CD1c-positive myeloid dendritic cell (primary cell): Measurements from ENCODE around the gene DPYD.
A peak's percentile ranks its signal among the peaks of the same experiment; 100 is the strongest.

ENCODE experiments used
- DNase-seq: peaks from one replicate; pipeline ENCODE4 v3.0.0-alpha.2; 2016; ENCODE audit errors: extremely low spot score

The DPYD gene

DNA sequence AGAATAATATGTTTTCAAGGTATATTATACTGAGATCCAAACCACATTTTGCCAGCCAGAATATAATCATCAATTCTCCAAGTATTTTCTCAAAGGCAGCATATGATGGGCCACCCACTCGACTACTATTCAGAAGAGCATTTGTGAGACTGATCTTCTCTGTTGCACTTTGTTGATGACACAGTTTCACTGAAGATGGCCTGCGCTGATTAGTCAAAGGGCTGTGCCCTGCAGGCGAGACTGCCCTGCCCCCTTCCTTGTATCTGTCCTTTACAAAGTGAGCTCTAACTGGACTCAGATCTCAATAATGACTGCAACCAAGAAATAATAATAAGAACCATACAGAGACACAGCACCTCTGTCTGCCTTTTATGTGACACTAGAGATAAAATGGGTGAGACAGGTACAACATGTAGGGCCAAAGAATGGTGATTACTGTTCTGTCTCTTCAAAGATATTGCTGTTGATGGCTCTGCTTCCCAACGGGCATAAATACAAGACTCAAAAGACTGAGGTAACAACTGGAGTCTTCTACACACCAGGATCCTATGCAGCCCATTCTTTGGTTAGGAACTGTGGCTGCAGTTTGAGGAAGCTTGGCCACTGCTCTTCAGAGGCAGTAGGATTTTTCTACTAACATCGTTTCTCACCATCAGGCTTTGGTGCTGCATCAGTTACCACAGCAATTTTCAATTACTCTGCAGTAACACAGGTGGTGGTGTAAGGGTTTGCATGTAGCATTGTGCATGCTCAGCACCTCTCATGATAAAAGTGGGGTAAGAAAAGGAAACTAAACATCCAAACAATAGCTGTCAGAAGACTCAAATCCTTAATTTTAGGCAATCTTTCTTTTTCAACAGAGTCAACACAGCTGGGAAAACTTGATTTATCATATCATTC lies 718.1 kb downstream of the DPYD start:
- DNase-seq: no peak

DNA sequence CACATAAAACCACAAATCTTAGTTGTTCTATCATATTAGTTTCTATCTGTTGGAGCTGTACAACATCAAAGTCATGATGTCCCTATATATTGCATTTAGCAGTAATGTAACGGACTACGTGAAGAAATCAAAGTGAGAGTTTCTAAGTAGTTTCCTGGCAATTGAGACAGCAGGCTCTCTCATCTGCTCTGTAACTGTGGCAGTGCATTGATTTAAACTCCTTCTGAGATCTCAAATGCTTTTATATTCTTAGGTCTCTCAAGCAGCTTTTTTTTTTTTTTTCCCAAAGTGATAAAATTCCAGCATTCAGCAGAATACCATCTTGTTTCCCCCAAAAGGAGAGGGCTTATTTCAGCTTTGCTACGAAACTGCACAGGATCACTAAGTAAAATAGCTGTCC lies 719.2 kb downstream of the DPYD start:
- DNase-seq: no peak

DNA sequence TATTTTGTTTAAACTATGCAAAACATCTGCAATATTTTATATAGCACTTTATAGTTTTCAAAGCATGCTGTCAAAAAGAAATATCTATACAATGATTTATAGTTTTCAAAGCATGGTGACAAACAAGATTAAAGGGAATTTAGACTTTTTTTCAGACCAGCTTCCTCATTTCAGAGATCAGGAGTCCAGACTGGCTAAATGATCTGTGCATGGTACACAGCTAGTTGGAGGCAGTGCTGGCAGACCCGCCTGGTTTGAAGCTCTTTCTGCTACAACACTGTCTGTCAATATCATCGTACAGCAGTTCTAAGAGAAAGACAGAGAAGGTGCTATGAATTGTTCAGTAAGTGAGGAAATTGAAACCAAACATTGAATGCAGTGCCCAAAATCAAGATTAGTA lies 720.2 kb downstream of the DPYD start:
- DNase-seq: no peak

DNA sequence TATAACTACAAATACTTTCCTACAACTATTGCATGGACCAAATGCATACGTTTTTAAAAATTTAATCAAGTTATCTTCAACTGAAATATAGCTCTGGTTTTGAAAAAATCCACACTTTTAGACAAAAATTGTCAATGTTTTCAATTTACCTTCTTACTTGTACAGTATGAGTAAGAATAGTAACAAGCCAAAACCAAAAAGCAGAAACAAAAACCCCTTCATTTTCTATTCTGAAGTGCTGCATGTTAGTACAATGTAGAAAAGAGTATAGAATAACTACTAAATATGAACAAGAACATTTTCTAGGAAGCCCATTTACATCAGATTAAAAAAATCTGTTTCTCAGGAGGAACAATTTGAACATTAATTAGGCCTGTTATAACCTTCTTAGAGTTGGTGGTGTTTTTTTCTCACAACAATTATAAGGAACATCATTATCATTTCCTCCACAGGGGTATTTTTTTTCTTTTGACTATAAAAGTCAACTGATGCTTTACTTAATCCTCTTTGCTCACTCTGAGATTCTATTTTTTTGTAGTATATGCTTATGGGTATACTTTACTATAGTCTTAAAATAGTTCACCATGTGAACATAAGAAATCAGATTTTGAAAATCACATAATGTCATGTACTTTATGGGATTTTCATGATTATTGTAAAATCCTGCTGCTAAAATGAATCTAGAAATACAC lies 723.9 kb downstream of the DPYD start:
- DNase-seq: no peak

DNA sequence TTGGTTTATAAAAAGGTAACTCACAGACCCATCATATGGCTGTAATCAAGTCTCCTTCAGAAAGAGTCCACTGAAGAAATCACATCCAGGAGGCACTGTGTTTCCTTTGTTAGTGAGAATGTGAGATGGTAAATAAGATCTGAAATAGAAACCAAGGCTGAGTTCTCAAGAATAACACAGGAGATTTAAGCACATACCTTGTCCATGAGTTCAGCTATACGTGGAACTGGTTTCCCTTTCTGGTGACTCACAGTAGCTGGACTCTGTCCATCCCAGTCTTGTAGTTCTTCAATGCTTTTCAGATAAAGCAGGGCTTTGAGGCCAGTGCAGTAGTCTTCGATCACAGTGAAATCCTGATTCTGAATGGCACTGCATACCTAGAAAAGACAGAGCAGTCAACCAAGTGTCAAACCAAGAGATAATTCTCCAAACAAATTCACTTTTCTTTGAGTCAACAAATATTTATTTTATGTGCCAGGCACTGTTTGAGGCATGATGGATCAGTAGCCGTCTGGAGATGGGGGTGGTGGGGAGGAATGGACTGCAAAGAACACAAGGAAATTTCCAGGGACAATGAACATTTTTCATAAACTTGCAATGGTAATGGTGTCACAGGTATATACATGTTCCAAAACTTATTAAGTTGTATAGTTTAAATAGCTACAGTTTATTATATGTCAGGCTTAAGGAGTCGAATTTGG lies 727.8 kb downstream of the DPYD start:
- DNase-seq: no peak

DNA sequence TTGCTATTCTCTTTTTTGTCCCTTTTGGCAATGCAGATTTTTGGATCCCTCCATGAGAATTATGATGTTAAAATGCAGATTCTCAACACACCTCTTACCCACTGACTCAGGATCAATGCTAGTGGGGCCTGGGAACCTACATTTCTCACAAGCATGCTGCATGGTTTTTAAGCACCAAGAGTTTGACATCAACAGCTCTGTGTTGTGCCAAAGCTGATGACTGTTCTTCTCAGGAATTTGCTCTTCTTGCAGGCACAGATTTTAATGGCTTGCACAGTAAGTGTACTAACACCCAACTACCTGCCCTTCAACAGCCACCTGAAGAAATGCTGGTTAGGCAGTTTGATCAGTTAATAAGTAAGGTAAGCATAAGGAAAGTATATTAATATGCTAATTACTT lies 730.5 kb downstream of the DPYD start:
- DNase-seq: no peak

DNA sequence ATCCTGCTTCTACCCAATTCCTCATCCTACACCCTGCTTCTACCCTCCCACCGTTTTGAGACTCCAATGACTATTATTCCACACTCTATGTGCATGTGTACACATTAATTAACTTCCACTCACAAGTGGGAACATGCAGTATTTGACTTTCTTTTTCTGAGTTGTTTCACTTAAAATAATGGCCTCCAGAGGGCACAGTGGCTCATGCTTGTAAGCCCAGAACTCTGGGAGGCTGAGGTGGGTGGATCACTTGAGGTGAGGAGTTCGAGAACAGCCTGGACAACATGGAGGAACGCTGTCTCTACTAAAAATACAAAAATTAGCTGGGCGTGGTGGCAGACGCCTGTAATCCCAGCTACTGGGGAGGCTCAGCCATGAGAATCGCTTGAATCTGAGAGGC lies 734.5 kb downstream of the DPYD start:
- no peak for DNase-seq

DNA sequence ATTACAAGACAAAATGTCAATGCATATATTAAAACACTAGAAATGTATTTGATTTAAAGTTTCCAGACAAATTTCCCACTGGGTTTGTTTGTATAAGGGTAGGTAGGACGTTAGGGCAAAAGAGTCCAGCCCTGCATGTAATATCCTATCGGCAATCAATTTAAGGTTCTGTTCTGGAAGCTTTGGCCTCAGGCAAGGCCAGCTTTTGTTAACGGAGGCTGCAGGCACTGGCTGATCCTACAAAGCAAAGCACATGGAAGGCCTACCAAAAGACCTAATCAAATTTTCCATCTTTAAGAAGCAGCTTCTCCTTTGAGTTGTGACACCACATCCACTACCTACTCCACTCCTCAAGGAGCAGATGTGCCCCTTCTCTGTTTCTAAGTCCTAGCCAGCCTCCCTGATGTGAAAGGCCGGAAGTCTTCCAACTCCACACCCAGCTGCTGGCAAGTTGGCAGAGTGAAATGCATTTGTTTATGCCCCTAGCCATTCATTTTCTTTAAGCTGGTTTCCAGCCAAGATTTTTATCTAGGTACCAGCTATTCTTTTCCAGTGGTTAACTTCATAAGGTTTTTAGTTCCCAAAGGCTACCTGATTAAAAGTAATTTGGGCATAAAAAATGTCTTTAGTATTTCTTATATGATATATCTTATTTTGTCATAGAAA lies 746.7 kb downstream of the DPYD start:
- no peak for DNase-seq

DNA sequence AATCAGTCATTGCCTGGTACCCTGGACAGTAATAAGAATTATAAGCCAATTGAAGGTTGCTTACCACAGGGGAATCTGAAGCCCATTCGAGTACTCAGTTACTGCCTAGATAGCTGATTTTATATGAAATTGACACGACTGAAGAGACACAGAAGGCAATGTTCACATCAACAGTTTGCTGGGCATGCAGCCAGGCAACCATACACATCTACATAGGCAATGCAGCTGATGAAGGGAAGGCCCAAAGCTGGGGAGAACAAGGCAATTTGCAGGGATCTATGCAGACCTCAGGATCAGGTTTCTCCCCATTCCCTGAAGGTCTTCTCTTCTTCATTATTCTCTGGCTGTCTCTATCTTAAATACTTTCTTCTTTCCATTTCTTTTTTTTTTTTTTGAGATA lies 750.5 kb downstream of the DPYD start:
- no peak for DNase-seq

DNA sequence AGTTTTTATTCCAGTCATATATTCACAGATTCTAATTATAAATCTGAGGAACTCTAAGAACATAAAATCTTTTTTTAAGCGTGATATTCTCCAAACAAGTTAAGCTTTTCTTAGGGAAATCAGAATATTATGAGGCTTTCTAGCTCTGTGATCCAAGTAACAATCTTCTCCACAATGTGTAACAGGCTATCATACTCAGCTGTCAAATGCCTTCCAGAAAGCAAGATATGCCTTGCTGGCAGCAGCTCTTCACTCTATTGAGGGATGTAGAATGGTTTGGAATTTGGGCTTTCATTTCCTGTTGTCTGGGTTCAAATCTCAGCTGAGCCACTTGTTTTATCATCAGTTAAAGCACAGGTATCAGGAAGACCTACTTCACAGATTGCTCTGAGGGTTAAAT lies 752.8 kb downstream of the DPYD start:
- DNase-seq: no peak

DNA sequence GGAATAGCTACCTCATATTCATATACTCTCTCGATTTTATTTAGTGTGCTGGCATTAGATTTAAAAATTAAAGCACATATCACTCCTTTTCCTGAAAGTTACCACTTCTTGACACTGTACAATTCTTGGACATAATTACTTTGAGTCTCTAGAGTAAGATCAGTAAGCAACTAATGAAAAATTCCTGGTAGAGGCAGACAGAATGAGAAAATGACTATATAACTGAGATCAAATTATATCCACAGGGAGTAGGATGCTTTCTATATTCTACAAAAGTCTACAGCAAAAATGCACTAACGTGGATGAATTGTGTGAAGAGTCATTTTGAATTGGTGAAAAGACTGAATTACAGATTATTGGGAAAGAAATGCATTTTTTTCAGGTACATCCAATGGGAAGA lies 753.6 kb downstream of the DPYD start:
- no peak for DNase-seq

DNA sequence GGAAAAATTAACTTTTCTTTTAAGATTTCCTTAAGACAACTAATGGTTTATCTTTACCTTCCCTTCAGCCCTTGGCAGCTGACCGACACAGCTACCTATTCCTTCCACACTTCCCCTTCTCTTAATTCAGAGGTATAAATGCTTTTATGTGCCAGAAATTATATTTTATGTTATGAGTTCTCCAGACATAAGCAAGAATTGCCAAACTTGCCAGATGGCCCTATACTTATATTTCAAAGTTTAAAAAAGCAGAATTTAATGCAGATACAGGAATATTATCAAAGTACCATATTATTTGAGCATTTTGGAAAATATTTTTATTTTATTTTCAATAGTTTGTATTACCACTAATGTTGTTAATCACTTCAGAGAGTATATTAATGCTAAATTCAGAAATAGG lies 754.2 kb downstream of the DPYD start:
- DNase-seq: no peak

DNA sequence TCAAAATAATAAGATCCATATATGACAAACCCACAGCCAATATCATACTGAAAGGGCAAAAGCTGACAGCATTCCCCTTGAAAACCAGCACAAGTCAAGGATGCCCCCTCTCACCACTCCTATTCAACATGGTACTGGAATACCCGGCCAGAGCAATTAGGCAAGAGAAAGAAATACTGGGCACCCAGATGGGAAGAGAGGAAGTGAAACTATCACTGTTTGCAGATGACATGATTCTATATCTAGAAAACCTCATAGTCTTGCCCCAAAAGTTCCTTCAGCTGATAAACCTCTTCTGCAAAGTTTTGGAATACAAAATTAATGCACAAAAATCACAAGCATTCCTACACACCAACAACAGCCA lies 756.6 kb downstream of the DPYD start:
- DNase-seq: peak; percentile 54

DNA sequence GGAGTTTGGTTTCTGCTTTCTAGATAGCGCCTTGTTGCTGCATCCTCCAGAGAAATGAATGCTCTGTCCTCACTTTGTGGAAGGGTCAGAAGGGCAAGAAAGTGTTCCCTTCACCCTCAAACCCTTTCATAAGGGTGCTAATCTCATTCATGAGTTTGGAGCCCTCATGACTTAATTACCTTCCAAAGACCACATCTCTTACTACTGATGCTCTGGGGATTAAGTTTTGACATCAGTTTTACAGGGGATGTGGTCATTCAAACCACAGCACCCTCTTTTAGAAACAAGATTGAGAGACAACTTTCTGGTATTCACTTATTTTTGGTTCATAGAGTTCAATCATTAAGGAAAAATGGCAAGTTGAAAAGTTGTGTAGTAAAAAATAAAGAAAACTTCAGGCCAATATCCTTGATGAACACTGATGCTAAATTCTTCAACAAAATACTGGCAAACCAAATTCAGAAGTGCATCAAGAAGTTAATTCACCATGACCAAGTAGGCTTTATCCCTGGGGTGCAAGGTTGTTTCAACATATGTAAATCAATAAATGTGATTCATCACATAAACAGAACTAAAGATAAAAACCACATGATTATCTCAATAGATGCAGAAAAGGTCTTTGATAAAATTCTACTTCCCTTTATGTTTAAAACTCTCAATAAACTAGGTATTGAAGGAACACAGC lies 757.1 kb downstream of the DPYD start:
- DNase-seq: no peak

DNA sequence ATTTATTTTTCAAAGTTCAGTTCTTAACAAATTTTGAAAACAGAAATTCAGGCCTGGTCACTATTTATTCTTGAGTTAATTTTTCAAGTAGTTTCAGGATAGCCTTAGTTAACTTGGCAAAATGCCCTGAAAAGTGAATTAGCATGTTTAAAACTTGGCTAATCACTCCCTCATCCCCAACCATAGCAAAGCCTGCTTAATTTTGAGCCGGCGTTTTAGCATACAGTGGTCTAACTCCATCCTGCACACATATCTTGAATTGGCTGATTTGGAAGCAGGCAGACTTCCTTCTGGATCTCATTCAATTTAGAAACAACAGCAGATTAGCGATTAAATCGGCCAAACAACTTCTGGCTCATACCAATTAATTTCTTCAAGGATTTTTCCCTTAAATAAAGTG lies 760.0 kb downstream of the DPYD start:
- peak; percentile 3 for DNase-seq

DNA sequence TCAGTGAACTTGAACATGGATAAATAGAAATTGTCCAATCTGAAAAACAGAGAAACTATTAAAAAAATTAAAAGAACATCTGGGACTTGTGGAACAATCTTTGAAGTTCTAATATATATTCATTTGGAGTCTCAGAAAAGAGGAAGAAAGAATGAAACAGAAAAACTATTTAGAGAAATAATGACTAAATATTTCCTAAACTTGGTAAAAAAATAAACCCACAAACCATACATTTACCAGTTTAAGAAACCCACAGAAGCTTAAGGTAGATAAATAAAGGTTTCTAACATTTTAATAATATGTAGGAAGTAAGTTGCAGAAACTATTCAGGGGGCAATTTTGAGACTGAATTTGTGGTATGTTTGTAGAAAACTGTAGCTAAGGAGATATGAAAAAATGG lies 761.5 kb downstream of the DPYD start:
- no peak for DNase-seq

DNA sequence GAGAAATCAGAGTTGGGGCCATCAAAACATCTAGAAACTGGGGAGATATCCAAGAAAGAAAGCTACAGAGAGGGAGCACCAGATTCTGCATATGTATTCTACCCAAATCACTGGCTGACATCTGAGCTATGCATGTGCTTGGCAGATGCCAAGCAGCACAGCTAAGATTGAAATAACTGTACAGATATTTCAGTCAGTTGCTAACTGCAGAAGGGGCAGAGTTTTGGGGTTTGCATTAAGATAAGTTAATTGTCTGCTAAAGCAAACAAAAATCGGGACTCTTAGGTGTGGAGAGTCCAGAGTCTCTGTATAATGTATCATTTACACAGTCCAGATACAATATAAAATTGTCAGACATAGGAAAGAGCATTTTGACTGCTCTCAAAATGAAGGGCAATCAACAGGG lies 762.1 kb downstream of the DPYD start:
- DNase-seq: no peak

DNA sequence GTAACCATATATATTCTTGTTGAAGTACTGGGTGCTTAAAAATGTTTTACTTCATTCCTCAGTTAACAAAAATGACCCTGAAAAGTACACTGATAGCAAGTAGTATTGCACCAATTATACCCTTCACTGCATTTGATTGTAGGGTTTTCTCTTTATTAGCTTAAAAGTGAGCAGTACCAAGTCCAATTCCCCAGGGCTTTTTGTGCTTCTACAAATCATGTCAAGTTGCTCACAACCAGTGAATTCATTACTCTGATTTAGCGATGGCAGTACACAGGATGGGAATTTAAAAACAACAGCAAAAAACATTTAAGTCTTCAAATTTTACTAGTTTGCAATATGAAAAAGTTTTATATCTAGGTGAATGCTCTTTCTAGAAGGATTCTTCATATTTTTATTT lies 762.8 kb downstream of the DPYD start:
- DNase-seq: no peak

DNA sequence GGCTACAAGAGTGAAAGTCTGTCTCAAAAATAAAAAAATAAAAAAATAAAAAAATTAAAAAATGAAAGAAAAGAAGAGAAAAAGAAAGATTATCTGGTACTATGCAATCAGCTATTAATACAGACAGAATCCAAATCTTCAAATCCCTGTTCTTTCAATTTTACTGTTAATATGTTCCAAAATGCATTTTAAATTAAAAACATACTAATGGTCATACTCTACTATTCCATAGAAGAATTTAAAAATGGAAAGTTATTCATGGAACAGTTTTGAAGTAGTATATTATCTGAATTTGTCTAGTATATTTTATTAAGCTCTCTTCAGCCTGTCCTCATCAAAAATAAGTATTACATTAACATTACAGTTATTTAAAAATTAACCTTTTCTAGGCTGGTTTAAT lies 769.2 kb downstream of the DPYD start:
- DNase-seq: no peak

DNA sequence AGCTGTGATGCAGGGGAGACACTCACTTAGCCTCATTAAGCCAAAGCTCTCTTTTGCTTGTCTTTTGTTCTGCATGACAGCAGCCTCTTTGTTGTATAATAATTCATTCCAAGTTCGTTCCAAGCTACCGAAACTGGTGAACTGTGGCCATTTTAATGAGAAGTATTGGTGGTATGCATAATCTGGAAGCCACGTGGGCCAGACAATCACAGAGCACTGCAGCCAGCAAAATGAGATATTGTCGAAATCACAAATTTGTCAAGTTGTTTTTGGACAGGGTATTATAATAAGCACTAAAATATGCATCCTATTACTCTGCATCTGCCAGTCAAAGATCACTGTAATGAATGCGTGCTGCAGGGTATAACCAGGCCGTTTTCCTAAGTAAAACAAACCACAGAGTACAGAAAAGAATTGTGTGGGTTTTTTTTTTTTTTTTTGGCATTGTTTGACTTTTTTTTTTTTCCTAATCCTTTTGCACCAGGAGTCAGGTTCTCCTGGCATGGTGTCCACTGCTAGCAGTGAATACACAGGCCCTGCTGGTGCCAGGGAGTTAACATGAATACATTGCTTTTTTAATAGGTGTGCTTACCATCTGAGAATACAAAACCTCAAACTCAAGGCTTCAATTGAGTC lies 775.4 kb downstream of the DPYD start:
- no peak for DNase-seq

DNA sequence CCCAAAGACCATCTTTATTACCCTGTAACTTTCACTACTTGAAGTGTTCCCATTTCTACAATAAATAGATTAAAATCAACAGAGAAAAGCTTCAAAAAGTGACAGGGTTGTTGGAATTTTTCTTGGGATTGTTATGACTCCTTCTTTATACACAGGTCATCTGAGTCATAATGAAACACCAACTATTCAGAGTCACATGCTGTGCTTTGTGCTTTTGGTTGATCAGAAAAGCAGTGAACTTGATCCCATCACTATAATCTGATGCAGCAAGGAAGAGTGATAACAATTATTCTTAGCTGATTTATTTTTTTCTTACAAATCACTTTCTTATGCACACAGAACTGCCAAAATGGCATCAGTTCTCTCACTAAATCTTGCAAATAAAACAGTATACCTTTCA lies 776.3 kb downstream of the DPYD start:
- DNase-seq: no peak
